H9 (cell line): ENCODE measurements around the gene HPS4. TPM values are rescaled to one million over a fixed set of nuclear protein-coding genes. Genes with fewer than 3 reads are reported as not detected.

Source experiments
- DNase-seq: peaks from one replicate; pipeline ENCODE4 v3.0.0-alpha.2; 2017
- H2AFZ ChIP-seq: one replicate; pipeline ENCODE4 v1.6.1; 2013; ENCODE audit warnings: mild to moderate bottlenecking, low read length, control low read depth, moderate library complexity
- H2AK5ac ChIP-seq: 2 replicates; pipeline ENCODE4 v1.6.1; 2013; ENCODE audit warnings: low read length, control low read depth, mixed read lengths; ENCODE audit not compliant: insufficient read length
- H2BK120ac ChIP-seq: one replicate; pipeline ENCODE4 v1.6.1; 2013; ENCODE audit warnings: low read depth, mild to moderate bottlenecking, low read length, control low read depth, inconsistent platforms; ENCODE audit not compliant: poor library complexity, severe bottlenecking
- H2BK12ac ChIP-seq: 2 replicates; pipeline ENCODE4 v1.6.1; 2013; ENCODE audit warnings: low read length, control low read depth, mixed read lengths, low read depth; ENCODE audit not compliant: insufficient read length
- H2BK15ac ChIP-seq: 2 replicates; pipeline ENCODE4 v1.6.1; 2013; ENCODE audit warnings: low read depth, low read length, control low read depth
- H2BK20ac ChIP-seq: one replicate; pipeline ENCODE4 v1.6.1; 2013; ENCODE audit warnings: low read depth, mild to moderate bottlenecking, low read length, control low read depth, inconsistent platforms; ENCODE audit not compliant: poor library complexity, severe bottlenecking
- H2BK5ac ChIP-seq: 2 replicates; pipeline ENCODE4 v1.6.1; 2013; ENCODE audit warnings: low read length, control low read depth, mixed read lengths; ENCODE audit not compliant: insufficient read length
- H3K14ac ChIP-seq: 2 replicates; pipeline ENCODE4 v1.6.1; 2013; ENCODE audit warnings: low read length, control low read depth; ENCODE audit not compliant: insufficient read depth
- H3K18ac ChIP-seq: 2 replicates; pipeline ENCODE4 v1.6.1; 2013; ENCODE audit warnings: low read depth, mild to moderate bottlenecking, mixed read lengths, low read length, control low read depth; ENCODE audit not compliant: insufficient read length
- H3K23ac ChIP-seq: 2 replicates; pipeline ENCODE4 v1.6.1; 2013; ENCODE audit warnings: low read length, control low read depth, mixed read lengths, low read depth; ENCODE audit not compliant: insufficient read length
- H3K23me2 ChIP-seq: 2 replicates; pipeline ENCODE4 v1.6.1; 2013; ENCODE audit warnings: low read depth, mild to moderate bottlenecking, mixed read lengths, low read length, control low read depth; ENCODE audit not compliant: insufficient read length, poor library complexity, severe bottlenecking
- H3K27ac ChIP-seq: 2 replicates; pipeline ENCODE4 v1.5.1; 2013; ENCODE audit warnings: low read length, control low read depth, mixed read lengths, low read depth; ENCODE audit not compliant: insufficient read length
- H3K27me3 ChIP-seq: 2 replicates; pipeline ENCODE4 v1.6.1; 2013; ENCODE audit warnings: low read length, control low read depth, inconsistent platforms; ENCODE audit not compliant: insufficient read depth
- H3K4ac ChIP-seq: 2 replicates; pipeline ENCODE4 v1.6.1; 2013; ENCODE audit warnings: low read depth, mild to moderate bottlenecking, control low read depth, inconsistent platforms, low read length, moderate library complexity
- H3K4me1 ChIP-seq: 2 replicates; pipeline ENCODE4 v1.6.1; 2013; ENCODE audit warnings: low read length, control low read depth, inconsistent platforms; ENCODE audit not compliant: insufficient read depth
- H3K4me2 ChIP-seq: 2 replicates; pipeline ENCODE4 v1.6.1; 2013; ENCODE audit warnings: low read length, control low read depth, mixed read lengths; ENCODE audit not compliant: insufficient read length, insufficient read depth
- H3K56ac ChIP-seq: 2 replicates; pipeline ENCODE4 v1.6.1; 2013; ENCODE audit warnings: low read depth, mild to moderate bottlenecking, mixed read lengths, low read length, control low read depth; ENCODE audit not compliant: insufficient read length
- H3K79me1 ChIP-seq: 2 replicates; pipeline ENCODE4 v1.6.1; 2013; ENCODE audit warnings: low read depth, mild to moderate bottlenecking, moderate library complexity, low read length, control low read depth, inconsistent platforms; ENCODE audit not compliant: insufficient read depth, poor library complexity, severe bottlenecking
- H3K79me2 ChIP-seq: 2 replicates; pipeline ENCODE4 v1.6.1; 2013; ENCODE audit warnings: low read length, control low read depth, inconsistent platforms; ENCODE audit not compliant: insufficient read depth
- H3K9ac ChIP-seq: 2 replicates; pipeline ENCODE4 v1.6.1; 2013; ENCODE audit warnings: low read length, control low read depth, mixed read lengths; ENCODE audit not compliant: insufficient read length; ENCODE audit errors: extremely low read depth
- H3K9me3 ChIP-seq: one replicate; pipeline ENCODE4 v1.6.1; 2013; ENCODE audit warnings: low read depth, low read length, inconsistent platforms; ENCODE audit not compliant: control insufficient read depth
- H3T11ph ChIP-seq: one replicate; pipeline ENCODE4 v1.6.1; 2013; ENCODE audit warnings: mild to moderate bottlenecking, low read length, control low read depth, inconsistent platforms
- H4K20me1 ChIP-seq: one replicate; pipeline ENCODE4 v1.6.1; 2013; ENCODE audit not compliant: control insufficient read depth, insufficient read length, insufficient read depth
- H4K5ac ChIP-seq: 2 replicates; pipeline ENCODE4 v1.6.1; 2013; ENCODE audit warnings: low read depth, mild to moderate bottlenecking, mixed read lengths, low read length, control low read depth; ENCODE audit not compliant: insufficient read length
- H4K8ac ChIP-seq: replicated peaks from 2 replicates; pipeline ENCODE4 v1.6.1; 2013; ENCODE audit warnings: low read length, control low read depth, mixed read lengths, low read depth; ENCODE audit not compliant: insufficient read length
- H4K91ac ChIP-seq: 2 replicates; pipeline ENCODE4 v1.6.1; 2013; ENCODE audit warnings: low read depth, mild to moderate bottlenecking, moderate library complexity, mixed read lengths, low read length, control low read depth; ENCODE audit not compliant: insufficient read length
- H3K27ac Mint-ChIP-seq, 3 experiments: 2 replicates in 2 of 3; 3 replicates in 1 of 3; pipeline ENCODE4 v1.8.0; 2020 to 2021; ENCODE audit warnings: mixed read lengths in 3 of 3, mild to moderate bottlenecking in 1 of 3, moderate library complexity in 1 of 3
- H3K27me3 Mint-ChIP-seq: 2 replicates; pipeline ENCODE4 v1.8.0; 2021; ENCODE audit warnings: low read depth, mild to moderate bottlenecking, moderate library complexity, mixed read lengths
- H3K36me3 Mint-ChIP-seq, 3 experiments: 2 replicates in 2 of 3; 3 replicates in 1 of 3; pipeline ENCODE4 v1.8.0; 2020 to 2021; ENCODE audit warnings: low read depth in 3 of 3, mixed read lengths in 3 of 3; ENCODE audit not compliant: insufficient read depth in 1 of 3
- H3K4me1 Mint-ChIP-seq, 2 experiments: 2 replicates each; pipeline ENCODE4 v1.8.0; 2020; ENCODE audit warnings: mixed read lengths in 2 of 2
- H3K4me3 Mint-ChIP-seq, 2 experiments: 2 replicates in 1 of 2; 3 replicates in 1 of 2; pipeline ENCODE4 v1.8.0; 2020 to 2021; ENCODE audit warnings: mild to moderate bottlenecking in 2 of 2, mixed read lengths in 2 of 2, moderate library complexity in 1 of 2
- H3K9me3 Mint-ChIP-seq, 2 experiments: 2 replicates in 1 of 2; 3 replicates in 1 of 2; pipeline ENCODE4 v1.8.0; 2020; ENCODE audit warnings: mild to moderate bottlenecking in 2 of 2, mixed read lengths in 2 of 2, moderate library complexity in 1 of 2
- CTCF ChIP-seq: fragments of 200-600 bp; sonication (generic); conservative IDR thresholded peaks from 3 replicates; pipeline ENCODE4 v1.8.0; 2021; ENCODE audit warnings: antibody characterized with exemption, mild to moderate bottlenecking
- WGBS: extraction: QIAGEN DNeasy Blood & Tissue Kit; methylation state at CpG from one replicate; pipeline ENCODE4 v1.1.7; 2013; ENCODE audit warnings: missing lambda C conversion rate, low lambda C conversion rate, mixed read lengths; ENCODE audit not compliant: insufficient read length; ENCODE audit errors: extremely low coverage; 5-methylcytosine and 5-hydroxymethylcytosine counted together
- total RNA-seq: library from RNA; stranded (reverse); gene quantifications from 2 replicates; pipeline ENCODE4 v1.2.1, GENCODE V29; 2021

The HPS4 gene
- total RNA-seq, 1 experiment from 2014 or later, result 26.2 TPM

DNA sequence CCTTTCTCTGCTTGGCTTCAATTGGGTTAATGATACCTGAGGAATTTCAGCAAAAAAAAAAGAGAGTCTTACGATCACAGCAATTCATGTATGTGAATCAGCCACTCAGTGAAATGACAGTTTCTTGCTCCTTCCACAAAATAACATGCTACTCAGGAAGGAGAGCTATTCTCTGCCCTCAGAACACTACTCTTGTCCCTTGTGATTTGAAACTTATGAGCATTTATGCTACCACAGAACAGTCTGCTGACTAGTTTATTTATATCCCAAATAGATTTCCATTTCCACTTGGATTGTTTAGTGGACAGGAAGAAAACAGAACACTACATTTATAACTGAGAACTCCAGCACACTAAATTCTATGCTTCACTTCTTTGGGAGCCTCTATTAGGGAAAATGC lies 20.2 kb upstream of the HPS4 start:
- Mint-ChIP-seq H3K4me1 (peaks cover 7 to 9% of the 10 kb centered on the region in 2 experiments), H3K27ac (peak overlapping the region; percentile 86 to 88 (median 87); a peak in 3 of 7 replicates), H3K9me3 (no peaks in the 10 kb centered on the region; a peak in 1 of 5 replicates), H3K27me3 (no peaks in the 10 kb centered on the region), H3K4me3 (no peak overlapping the region; a peak in 1 of 5 replicates), H3K36me3 (peaks cover 52 to 82% (median 71%) of the 10 kb centered on the region in 3 experiments)
- no peak overlapping the region for H3K4ac ChIP-seq
- no peaks in the 10 kb centered on the region for H3K23me2 ChIP-seq
- H2BK12ac ChIP-seq, result no peak overlapping the region
- no peaks in the 10 kb centered on the region for H4K20me1 ChIP-seq
- no peak overlapping the region for H2BK120ac ChIP-seq
- H3K4me2 ChIP-seq, result no peak overlapping the region
- H2BK15ac ChIP-seq, result no peak overlapping the region
- no peak for TF ChIP-seq CTCF
- H3K14ac ChIP-seq, result no peak overlapping the region
- H2BK20ac ChIP-seq, result no peak overlapping the region
- H3K79me1 ChIP-seq, result no peaks in the 10 kb centered on the region
- no peaks in the 10 kb centered on the region for H3K9me3 ChIP-seq
- no peak overlapping the region for H3K56ac ChIP-seq
- H2AFZ ChIP-seq, result no peak overlapping the region
- no peak overlapping the region for H3T11ph ChIP-seq
- no peak for DNase-seq
- no peak overlapping the region for H4K8ac ChIP-seq
- no peak overlapping the region for H3K18ac ChIP-seq
- H3K4me1 ChIP-seq, result 0 out of 2 replicates have a peak, but pooled peaks cover 4% of the 10 kb centered on the region
- H3K79me2 ChIP-seq, result peaks cover 2% of the 10 kb centered on the region; the same call in 1 of the 2 replicates
- no peak overlapping the region for H3K9ac ChIP-seq
- H4K91ac ChIP-seq, result no peak overlapping the region
- no peak overlapping the region for H2AK5ac ChIP-seq
- no peak overlapping the region for H3K27ac ChIP-seq
- no peak overlapping the region for H4K5ac ChIP-seq
- H2BK5ac ChIP-seq, result no peak overlapping the region
- no peak overlapping the region for H3K23ac ChIP-seq
- H3K27me3 ChIP-seq, result peaks cover 2% of the 10 kb centered on the region; the same call in 1 of the 2 replicates
- WGBS, result no CpG with 5 or more reads among the region's 1 CpG
